HepG2 (cell line): ENCODE results near the gene NAA15. TPM values are rescaled to one million over a fixed set of nuclear protein-coding genes. Genes with fewer than 3 reads are reported as not detected.

Experiments
- DDIT3 ChIP-seq: sonication (generic); formaldehyde crosslinking; IDR thresholded peaks from 2 replicates; pipeline ENCODE4 v1.4.0; 2020; ENCODE audit warnings: mild to moderate bottlenecking, missing genetic modification reagents
- FOXA1 ChIP-seq, 2 experiments: fragments of 450-650 bp in 1 of 2; sonication (generic) in 1 of 2; formaldehyde crosslinking in 1 of 2; IDR thresholded peaks; 2 replicates each; pipeline versions ENCODE4 v1.4.0 to v1.6.1; 2016 to 2020; ENCODE audit warnings: missing genetic modification reagents in 1 of 2
- GABPA ChIP-seq, 2 experiments: IDR thresholded peaks; 2 replicates each; pipeline ENCODE4 v1.6.1; 2011 to 2016; ENCODE audit warnings: low read depth in 2 of 2, low read length in 1 of 2, missing biosample characterization in 1 of 2, missing genetic modification characterization in 1 of 2
- KLF6 ChIP-seq: IDR thresholded peaks from 2 replicates; pipeline ENCODE4 v1.8.0; 2016; ENCODE audit warnings: missing biosample characterization, missing genetic modification reagents
- MAZ ChIP-seq, 2 experiments: sonication (generic) in 1 of 2; formaldehyde crosslinking in 1 of 2; IDR thresholded peaks; 2 replicates each; pipeline versions ENCODE4 v1.5.0 to v1.6.1; 2012 to 2020; ENCODE audit warnings: low read depth in 2 of 2, mild to moderate bottlenecking in 2 of 2, borderline replicate concordance in 1 of 2, improper control_type of control experiment in 1 of 2, low read length in 1 of 2, missing genetic modification reagents in 1 of 2, moderate library complexity in 1 of 2
- MXD4 ChIP-seq: IDR thresholded peaks from 2 replicates; pipeline ENCODE4 v1.6.1; 2016; ENCODE audit warnings: mild to moderate bottlenecking, missing biosample characterization, missing genetic modification reagents
- RARA ChIP-seq: IDR thresholded peaks from 2 replicates; pipeline ENCODE4 v1.6.1; 2016; ENCODE audit warnings: missing genetic modification reagents, missing compliant biosample characterization
- SP2 ChIP-seq: sonication (generic); formaldehyde crosslinking; IDR thresholded peaks from 2 replicates; pipeline ENCODE4 v1.5.1; 2020; ENCODE audit warnings: mild to moderate bottlenecking, missing genetic modification reagents
- ZBTB44 ChIP-seq: sonication (generic); formaldehyde crosslinking; IDR thresholded peaks from 2 replicates; pipeline ENCODE4 v1.4.0; 2020; ENCODE audit warnings: missing genetic modification reagents
- ZNF276 ChIP-seq: sonication (generic); formaldehyde crosslinking; IDR thresholded peaks from 2 replicates; pipeline ENCODE4 v1.4.0; 2020; ENCODE audit warnings: mild to moderate bottlenecking, low read depth, missing genetic modification reagents
- ZNF282 ChIP-seq: fragments of 450-650 bp; IDR thresholded peaks from 2 replicates; pipeline ENCODE4 v1.6.1; 2018; ENCODE audit not compliant: partially characterized antibody
- ZNF3 ChIP-seq: IDR thresholded peaks from 2 replicates; pipeline ENCODE4 v1.7.0; 2017; ENCODE audit warnings: inconsistent platforms
- ZNF451 ChIP-seq: sonication (generic); formaldehyde crosslinking; IDR thresholded peaks from 2 replicates; pipeline ENCODE4 v1.5.0; 2020; ENCODE audit warnings: mild to moderate bottlenecking, missing genetic modification reagents
- ZNF512B ChIP-seq: sonication (generic); formaldehyde crosslinking; IDR thresholded peaks from 2 replicates; pipeline ENCODE4 v1.5.1; 2020; ENCODE audit warnings: missing genetic modification reagents, mild to moderate bottlenecking, borderline replicate concordance
- ZNF580 ChIP-seq: IDR thresholded peaks from 2 replicates; pipeline ENCODE4 v1.6.1; 2016; ENCODE audit warnings: low read depth, borderline replicate concordance
- ZNF589 ChIP-seq: sonication (generic); formaldehyde crosslinking; conservative IDR thresholded peaks from 2 replicates; pipeline ENCODE4 v1.8.0; 2022; ENCODE audit warnings: mild to moderate bottlenecking, moderate library complexity, missing genetic modification reagents
- polyA plus RNA-seq, 8 experiments: library from polyadenylated mRNA; depleted of rRNA in 3 of 8; stranded (reverse) in 7 of 8; unstranded in 1 of 8; fragments of >200 nt; fragmentation: Illumina TruSeq in 4 of 8; extraction: Trizol in 4 of 8; gene quantifications; 2 replicates each; pipeline versions ENCODE4 v1.2.1 to v1.2.3, GENCODE V29; 2011 to 2016; ENCODE audit warnings: low read depth in 4 of 8, missing spikeins in 1 of 8, mixed read lengths in 1 of 8; ENCODE audit not compliant: insufficient read depth in 1 of 8
- total RNA-seq, 5 experiments: library from RNA; depleted of rRNA; stranded (reverse); fragments of >200 nt; fragmentation: Illumina TruSeq; extraction: Trizol; gene quantifications; 2 replicates each; pipeline ENCODE4 v1.2.3, GENCODE V29; 2016; ENCODE audit warnings: low read depth in 1 of 5

NAA15 gene
- total and polyA plus RNA-seq, 2 of the 13 experiments (the other 11 are each of a cell fraction or from before 2014, with no cell fraction given) = 6.2 to 50.2 TPM

- TF ChIP-seq DDIT3 (CRISPR knock-in tag) = no peak
- TF ChIP-seq ZNF512B = no peak; the same call in 1 of the 2 replicates
- peak; percentile 76; the same call in 1 of the 2 replicates for TF ChIP-seq MAZ (IDR thresholded peaks at IDR 0.05; ENCODE audit: borderline replicate concordance, low read depth, low read length)
- TF ChIP-seq MAZ (CRISPR knock-in tag; IDR thresholded peaks at IDR 0.05; ENCODE audit: low read depth) = peak; percentile 88
- 0 out of 2 replicates have a peak, but pooled peaks have one; percentile 37 for TF ChIP-seq MXD4 (CRISPR knock-in tag)
- no peak for TF ChIP-seq ZBTB44 (CRISPR knock-in tag)
- peak; percentile 42; the same call in 1 of the 2 replicates for TF ChIP-seq GABPA (IDR thresholded peaks at IDR 0.05; ENCODE audit: low read depth, low read length)
- peak; percentile 72 for TF ChIP-seq GABPA (CRISPR knock-in tag; IDR thresholded peaks at IDR 0.05; ENCODE audit: low read depth)
- TF ChIP-seq RARA (CRISPR knock-in tag) = no peak; the same call in 1 of the 2 replicates
- peak; percentile 81; the same call in 1 of the 2 replicates for TF ChIP-seq ZNF276 (CRISPR knock-in tag)
- no peak for TF ChIP-seq ZNF3 (CRISPR knock-in tag)
- peak; percentile 38 for TF ChIP-seq ZNF451 (CRISPR knock-in tag)
- no peak for TF ChIP-seq ZNF282
- TF ChIP-seq KLF6 (CRISPR knock-in tag) = 0 out of 2 replicates have a peak, but pooled peaks have one; percentile 45
- TF ChIP-seq ZNF589 (CRISPR knock-in tag) = no peak
- TF ChIP-seq FOXA1 (IDR thresholded peaks at IDR 0.05) = no peak
- TF ChIP-seq FOXA1 (CRISPR knock-in tag; IDR thresholded peaks at IDR 0.05) = no peak
- TF ChIP-seq ZNF580 (CRISPR knock-in tag) = peak; percentile 42
- TF ChIP-seq SP2 (CRISPR knock-in tag) = no peak; the same call in 1 of the 2 replicates
Observed at GRCh38 chr4:139453371-139454110, 152.2 kb downstream of the NAA15 start (continued).
